SH-SY5Y (cell line): ENCODE results near the gene APOM.

Experiments used
- GATA2 ChIP-seq: IDR thresholded peaks from 2 replicates; pipeline ENCODE4 v1.6.1; 2011; ENCODE audit warnings: mild to moderate bottlenecking, low read depth, low read length
- GATA3 ChIP-seq: IDR thresholded peaks from 2 replicates; pipeline ENCODE4 v1.6.1; 2011; ENCODE audit warnings: low read depth, mild to moderate bottlenecking, low read length, moderate library complexity

DNA sequence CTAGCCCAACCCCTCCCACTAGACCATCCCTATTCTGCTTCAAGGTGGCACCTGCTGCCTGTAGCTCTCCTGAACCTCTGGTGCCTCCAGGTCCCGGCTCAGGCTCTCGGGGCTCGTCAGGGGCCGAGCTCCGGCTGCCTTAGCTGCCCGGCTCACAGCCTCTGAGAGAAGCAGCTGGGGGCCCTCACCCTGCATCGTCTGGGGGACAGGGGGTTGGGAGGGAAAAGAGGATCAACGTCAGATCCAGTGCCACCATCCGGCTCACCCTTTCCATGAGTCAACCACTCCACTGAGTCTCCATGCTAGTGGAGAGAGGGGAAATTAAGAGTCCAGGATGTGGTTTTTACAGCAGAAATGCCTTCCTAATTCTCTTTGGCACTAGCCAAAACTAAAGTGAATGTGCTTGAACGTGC is 16.2 kb upstream of the APOM start:
- TF ChIP-seq GATA3 = no peak
- TF ChIP-seq GATA2 = no peak
